Gastrocnemius medialis (tissue), 4 donors: ENCODE data around the gene LHX5.

Source experiments
- POLR2A ChIP-seq, 2 donors: fragments of 450-650 bp; IDR thresholded peaks; one replicate each; pipeline ENCODE4 v1.6.1; 2017; ENCODE audit warnings: antibody characterized with exemption in 2 of 2, mild to moderate bottlenecking in 2 of 2, moderate library complexity in 2 of 2
- TF ChIP-seq, protein P1 (sequence below), 5 experiments: fragments of 450-650 bp in 3 of 5; fragments of 200-600 bp in 2 of 5; sonication (generic) in 2 of 5; IDR thresholded peaks in 4 of 5; conservative IDR thresholded peaks in 1 of 5; 1 replicate in 4 of 5; 2 replicates in 1 of 5; pipeline ENCODE4 v1.5.1; 2016 to 2019; ENCODE audit warnings: antibody characterized with exemption in 5 of 5, mild to moderate bottlenecking in 3 of 5, moderate library complexity in 3 of 5

DNA sequence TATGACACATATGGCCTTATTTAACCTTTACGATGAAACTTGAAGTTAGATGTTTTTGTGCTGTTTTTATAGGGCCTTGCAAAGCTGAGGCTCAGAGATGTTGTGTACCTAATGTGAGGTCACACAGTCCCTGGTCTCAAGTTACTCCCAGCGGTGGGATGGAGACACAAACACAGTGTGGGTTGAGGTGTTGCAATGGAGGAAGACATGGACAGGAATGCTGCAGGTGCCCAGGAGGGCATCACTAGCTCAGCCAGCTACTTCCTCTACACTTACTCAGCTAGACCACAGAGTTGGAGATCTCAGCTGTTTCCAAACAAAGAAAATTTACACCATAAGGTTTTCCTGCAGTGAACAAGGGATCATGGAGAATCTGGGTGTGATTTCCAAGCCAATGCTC is 15.5 kb downstream of the LHX5 start:
- TF ChIP-seq, protein P1, sequence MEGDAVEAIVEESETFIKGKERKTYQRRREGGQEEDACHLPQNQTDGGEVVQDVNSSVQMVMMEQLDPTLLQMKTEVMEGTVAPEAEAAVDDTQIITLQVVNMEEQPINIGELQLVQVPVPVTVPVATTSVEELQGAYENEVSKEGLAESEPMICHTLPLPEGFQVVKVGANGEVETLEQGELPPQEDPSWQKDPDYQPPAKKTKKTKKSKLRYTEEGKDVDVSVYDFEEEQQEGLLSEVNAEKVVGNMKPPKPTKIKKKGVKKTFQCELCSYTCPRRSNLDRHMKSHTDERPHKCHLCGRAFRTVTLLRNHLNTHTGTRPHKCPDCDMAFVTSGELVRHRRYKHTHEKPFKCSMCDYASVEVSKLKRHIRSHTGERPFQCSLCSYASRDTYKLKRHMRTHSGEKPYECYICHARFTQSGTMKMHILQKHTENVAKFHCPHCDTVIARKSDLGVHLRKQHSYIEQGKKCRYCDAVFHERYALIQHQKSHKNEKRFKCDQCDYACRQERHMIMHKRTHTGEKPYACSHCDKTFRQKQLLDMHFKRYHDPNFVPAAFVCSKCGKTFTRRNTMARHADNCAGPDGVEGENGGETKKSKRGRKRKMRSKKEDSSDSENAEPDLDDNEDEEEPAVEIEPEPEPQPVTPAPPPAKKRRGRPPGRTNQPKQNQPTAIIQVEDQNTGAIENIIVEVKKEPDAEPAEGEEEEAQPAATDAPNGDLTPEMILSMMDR (IDR thresholded peaks at IDR 0.05 in 4 of 5, conservative IDR thresholded peaks at IDR 0.05 in 1 of 5), result no peak
- no peak for TF ChIP-seq POLR2A (IDR thresholded peaks at IDR 0.05)
